Measurements from ENCODE around the gene GALNT9.
A peak's percentile ranks its signal among the peaks of the same experiment; 100 is the strongest.

GALNT9 gene

GRCh38 chr12:132374612-132375445 lies 45.4 kb upstream of the GALNT9 start:
- TF ChIP-seq TCF4 (CRISPR knock-in tag; IDR thresholded peaks at IDR 0.05; ENCODE audit: borderline replicate concordance) (no peak), ZNF565 (CRISPR knock-in tag; conservative IDR thresholded peaks at IDR 0.05; ENCODE audit: low read depth) (no peak), ZNF8 (CRISPR knock-in tag; IDR thresholded peaks at IDR 0.05) (no peak), RARB (CRISPR knock-in tag; IDR thresholded peaks at IDR 0.05) (no peak), PATZ1 (CRISPR knock-in tag; IDR thresholded peaks at IDR 0.05; ENCODE audit: borderline replicate concordance) (no peak)
- TF ChIP-seq, protein P1, sequence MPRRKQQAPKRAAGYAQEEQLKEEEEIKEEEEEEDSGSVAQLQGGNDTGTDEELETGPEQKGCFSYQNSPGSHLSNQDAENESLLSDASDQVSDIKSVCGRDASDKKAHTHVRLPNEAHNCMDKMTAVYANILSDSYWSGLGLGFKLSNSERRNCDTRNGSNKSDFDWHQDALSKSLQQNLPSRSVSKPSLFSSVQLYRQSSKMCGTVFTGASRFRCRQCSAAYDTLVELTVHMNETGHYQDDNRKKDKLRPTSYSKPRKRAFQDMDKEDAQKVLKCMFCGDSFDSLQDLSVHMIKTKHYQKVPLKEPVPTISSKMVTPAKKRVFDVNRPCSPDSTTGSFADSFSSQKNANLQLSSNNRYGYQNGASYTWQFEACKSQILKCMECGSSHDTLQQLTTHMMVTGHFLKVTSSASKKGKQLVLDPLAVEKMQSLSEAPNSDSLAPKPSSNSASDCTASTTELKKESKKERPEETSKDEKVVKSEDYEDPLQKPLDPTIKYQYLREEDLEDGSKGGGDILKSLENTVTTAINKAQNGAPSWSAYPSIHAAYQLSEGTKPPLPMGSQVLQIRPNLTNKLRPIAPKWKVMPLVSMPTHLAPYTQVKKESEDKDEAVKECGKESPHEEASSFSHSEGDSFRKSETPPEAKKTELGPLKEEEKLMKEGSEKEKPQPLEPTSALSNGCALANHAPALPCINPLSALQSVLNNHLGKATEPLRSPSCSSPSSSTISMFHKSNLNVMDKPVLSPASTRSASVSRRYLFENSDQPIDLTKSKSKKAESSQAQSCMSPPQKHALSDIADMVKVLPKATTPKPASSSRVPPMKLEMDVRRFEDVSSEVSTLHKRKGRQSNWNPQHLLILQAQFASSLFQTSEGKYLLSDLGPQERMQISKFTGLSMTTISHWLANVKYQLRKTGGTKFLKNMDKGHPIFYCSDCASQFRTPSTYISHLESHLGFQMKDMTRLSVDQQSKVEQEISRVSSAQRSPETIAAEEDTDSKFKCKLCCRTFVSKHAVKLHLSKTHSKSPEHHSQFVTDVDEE (CRISPR knock-in tag; IDR thresholded peaks at IDR 0.05), result no peak
- ATAC-seq, result no peak

DNA sequence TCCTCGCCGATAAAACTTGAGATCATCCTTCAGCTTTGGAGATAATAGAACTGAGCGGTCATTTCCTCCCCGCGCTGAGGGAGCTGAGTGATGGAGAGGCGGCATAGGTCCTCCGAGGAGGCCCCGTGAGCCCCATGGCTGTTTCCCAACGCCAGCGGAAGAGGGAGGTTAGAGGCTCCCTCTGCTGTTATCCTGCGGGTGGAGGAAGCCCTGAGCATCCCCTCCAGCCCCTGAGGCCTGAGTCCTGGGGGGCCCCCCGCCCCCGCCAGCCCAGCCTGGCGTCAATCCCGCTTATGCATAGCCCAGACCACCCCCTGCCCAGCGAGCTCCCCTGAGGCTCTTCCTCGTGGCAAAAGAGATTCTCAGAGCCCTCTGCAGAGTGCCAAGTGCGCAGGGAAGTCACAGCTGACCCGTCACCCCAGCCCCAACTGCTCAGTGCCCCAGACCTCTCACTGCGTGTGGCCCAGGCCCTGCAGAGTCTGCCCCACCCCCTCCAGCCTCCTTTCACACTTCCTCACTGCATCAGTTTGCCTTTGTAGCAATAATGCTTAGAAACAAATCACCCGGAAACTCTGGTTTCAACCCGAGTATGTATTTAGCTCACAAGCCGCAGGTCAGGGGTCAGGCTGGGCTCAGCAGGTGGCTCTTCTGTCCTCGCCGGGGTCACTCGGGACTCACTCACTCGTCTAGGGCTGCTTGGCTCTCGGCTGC lies 44.7 kb upstream of the GALNT9 start:
- TF ChIP-seq ZC3H10 (CRISPR knock-in tag; IDR thresholded peaks at IDR 0.05) (no peak), TOX (CRISPR knock-in tag; IDR thresholded peaks at IDR 0.05; ENCODE audit: borderline replicate concordance) (no peak), ISL1 (CRISPR knock-in tag; IDR thresholded peaks at IDR 0.05) (no peak), SNAI2 (CRISPR knock-in tag; IDR thresholded peaks at IDR 0.05) (no peak), BACH2 (CRISPR knock-in tag; IDR thresholded peaks at IDR 0.05; ENCODE audit: borderline replicate concordance) (no peak), TCF4 (CRISPR knock-in tag; IDR thresholded peaks at IDR 0.05; ENCODE audit: borderline replicate concordance) (no peak), ARNTL (CRISPR knock-in tag; IDR thresholded peaks at IDR 0.05; ENCODE audit: borderline replicate concordance, low read depth) (no peak), ZNF70 (CRISPR knock-in tag; IDR thresholded peaks at IDR 0.05) (no peak), ZNF8 (CRISPR knock-in tag; IDR thresholded peaks at IDR 0.05) (no peak), CSDC2 (CRISPR knock-in tag; IDR thresholded peaks at IDR 0.05) (no peak), ESRRG (CRISPR knock-in tag; IDR thresholded peaks at IDR 0.05) (no peak), GLIS3 (CRISPR knock-in tag; IDR thresholded peaks at IDR 0.05) (no peak), ZFP30 (CRISPR knock-in tag; IDR thresholded peaks at IDR 0.05) (no peak), POU6F1 (CRISPR knock-in tag; IDR thresholded peaks at IDR 0.05; ENCODE audit: borderline replicate concordance, low read depth) (no peak), PATZ1 (CRISPR knock-in tag; IDR thresholded peaks at IDR 0.05; ENCODE audit: borderline replicate concordance) (no peak), ZFP3 (CRISPR knock-in tag; IDR thresholded peaks at IDR 0.05) (no peak), RARB (CRISPR knock-in tag; IDR thresholded peaks at IDR 0.05) (no peak)
- TF ChIP-seq, protein P2, sequence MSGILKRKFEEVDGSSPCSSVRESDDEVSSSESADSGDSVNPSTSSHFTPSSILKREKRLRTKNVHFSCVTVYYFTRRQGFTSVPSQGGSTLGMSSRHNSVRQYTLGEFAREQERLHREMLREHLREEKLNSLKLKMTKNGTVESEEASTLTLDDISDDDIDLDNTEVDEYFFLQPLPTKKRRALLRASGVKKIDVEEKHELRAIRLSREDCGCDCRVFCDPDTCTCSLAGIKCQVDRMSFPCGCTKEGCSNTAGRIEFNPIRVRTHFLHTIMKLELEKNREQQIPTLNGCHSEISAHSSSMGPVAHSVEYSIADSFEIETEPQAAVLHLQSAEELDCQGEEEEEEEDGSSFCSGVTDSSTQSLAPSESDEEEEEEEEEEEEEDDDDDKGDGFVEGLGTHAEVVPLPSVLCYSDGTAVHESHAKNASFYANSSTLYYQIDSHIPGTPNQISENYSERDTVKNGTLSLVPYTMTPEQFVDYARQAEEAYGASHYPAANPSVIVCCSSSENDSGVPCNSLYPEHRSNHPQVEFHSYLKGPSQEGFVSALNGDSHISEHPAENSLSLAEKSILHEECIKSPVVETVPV (CRISPR knock-in tag; IDR thresholded peaks at IDR 0.05), result no peak
- TF ChIP-seq, protein P3, sequence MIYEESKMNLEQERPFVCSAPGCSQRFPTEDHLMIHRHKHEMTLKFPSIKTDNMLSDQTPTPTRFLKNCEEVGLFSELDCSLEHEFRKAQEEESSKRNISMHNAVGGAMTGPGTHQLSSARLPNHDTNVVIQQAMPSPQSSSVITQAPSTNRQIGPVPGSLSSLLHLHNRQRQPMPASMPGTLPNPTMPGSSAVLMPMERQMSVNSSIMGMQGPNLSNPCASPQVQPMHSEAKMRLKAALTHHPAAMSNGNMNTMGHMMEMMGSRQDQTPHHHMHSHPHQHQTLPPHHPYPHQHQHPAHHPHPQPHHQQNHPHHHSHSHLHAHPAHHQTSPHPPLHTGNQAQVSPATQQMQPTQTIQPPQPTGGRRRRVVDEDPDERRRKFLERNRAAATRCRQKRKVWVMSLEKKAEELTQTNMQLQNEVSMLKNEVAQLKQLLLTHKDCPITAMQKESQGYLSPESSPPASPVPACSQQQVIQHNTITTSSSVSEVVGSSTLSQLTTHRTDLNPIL (CRISPR knock-in tag; IDR thresholded peaks at IDR 0.05; ENCODE audit: low read depth), result no peak
- TF ChIP-seq, protein P1 (CRISPR knock-in tag; IDR thresholded peaks at IDR 0.05), result no peak
- ATAC-seq, result peak; percentile 38; the same call in 1 of the 3 replicates
